ES-I3 (cell line): ENCODE data around the gene PAPPA.

Source experiments
- H3K36me3 ChIP-seq: 2 replicates; pipeline ENCODE4 v1.6.1; 2013; ENCODE audit warnings: mild to moderate bottlenecking, low read length, control low read depth, moderate library complexity; ENCODE audit not compliant: insufficient read depth
- H3K4me1 ChIP-seq: 2 replicates; pipeline ENCODE4 v1.6.1; 2013; ENCODE audit warnings: mild to moderate bottlenecking, control low read depth, low read length; ENCODE audit not compliant: insufficient read depth
- H3K9ac ChIP-seq: 2 replicates; pipeline ENCODE4 v1.6.1; 2013; ENCODE audit warnings: low read depth, mild to moderate bottlenecking, low read length, moderate library complexity
- H3K9me3 ChIP-seq: 2 replicates; pipeline ENCODE4 v1.6.1; 2013; ENCODE audit warnings: mild to moderate bottlenecking, low read length, moderate library complexity; ENCODE audit not compliant: control insufficient read depth, insufficient read depth

Gene PAPPA

DNA sequence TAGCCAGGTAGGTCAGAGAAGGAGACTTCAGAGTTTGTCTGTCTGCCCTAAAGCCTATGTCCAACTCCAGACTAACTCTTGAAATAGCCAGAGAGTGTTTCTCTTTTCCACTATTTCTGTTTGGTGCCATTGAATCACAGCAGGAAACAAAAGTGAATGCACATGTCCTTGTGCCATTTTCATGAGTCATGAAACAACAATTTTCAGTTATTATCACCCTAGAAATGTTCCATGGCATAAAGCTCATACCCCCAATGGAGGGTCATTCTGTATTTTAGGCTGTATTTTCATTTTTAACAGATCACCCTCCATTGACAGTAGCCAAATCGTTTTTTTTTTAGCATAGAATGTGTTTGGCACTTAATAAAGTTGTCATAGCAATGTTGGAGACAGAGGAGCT, 124.7 kb downstream of the PAPPA start:
- no peaks in the 10 kb centered on the region for H3K9me3 ChIP-seq
- no peak overlapping the region for H3K9ac ChIP-seq
- H3K4me1 ChIP-seq = peaks cover 62% of the 10 kb centered on the region
- H3K36me3 ChIP-seq = no peaks in the 10 kb centered on the region

DNA sequence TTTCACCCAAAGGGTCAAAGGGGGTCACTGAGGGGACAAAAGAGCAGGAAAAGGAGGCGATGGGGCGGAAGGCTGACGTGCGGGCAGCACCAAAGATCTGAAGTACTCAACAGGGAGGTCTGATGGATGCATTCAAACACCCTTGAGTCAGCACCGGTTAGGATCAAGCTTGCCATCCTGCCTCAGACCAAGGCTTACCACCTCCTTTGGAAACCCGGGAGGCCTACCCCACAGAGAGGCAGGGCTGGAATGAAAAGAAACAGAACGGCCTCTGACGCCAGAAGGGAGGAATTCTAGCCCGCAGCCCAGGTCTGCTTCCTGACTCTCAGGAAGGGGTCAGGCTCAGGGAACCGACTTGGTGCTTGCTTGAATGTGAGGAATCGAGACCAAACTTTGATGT, 125.6 kb downstream of the PAPPA start:
- Histone ChIP-seq H3K4me1 (peaks cover 69% of the 10 kb centered on the region), H3K9ac (no peak overlapping the region), H3K36me3 (no peaks in the 10 kb centered on the region), H3K9me3 (no peaks in the 10 kb centered on the region)

- Histone ChIP-seq H3K36me3 (no peaks in the 10 kb centered on the region), H3K9ac (no peak overlapping the region), H3K4me1 (peaks cover 75% of the 10 kb centered on the region), H3K9me3 (no peaks in the 10 kb centered on the region)
Observed at GRCh38 chr9:116280529-116280928, 126.9 kb downstream of the PAPPA start.

DNA sequence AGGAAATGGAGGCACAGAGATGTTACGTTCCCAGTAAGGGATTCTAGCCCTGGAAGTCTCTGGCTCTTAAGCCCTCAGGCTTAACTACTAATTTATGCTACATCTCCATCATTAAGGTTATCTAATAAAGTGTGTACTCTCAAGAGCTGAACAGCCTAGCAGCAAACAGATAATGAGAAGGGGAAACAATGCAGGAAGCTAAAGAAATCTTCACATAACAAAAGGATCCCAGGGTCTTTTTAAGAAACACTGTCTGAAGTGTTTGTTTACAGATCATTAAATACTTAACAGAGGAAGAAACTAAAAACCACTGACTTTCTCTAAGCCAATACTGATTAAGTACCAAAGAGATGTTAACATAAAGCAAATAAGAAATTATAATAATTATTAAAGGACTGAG, 129.0 kb downstream of the PAPPA start:
- no peak overlapping the region for H3K9ac ChIP-seq
- peaks cover 68% of the 10 kb centered on the region for H3K4me1 ChIP-seq
- H3K36me3 ChIP-seq = no peaks in the 10 kb centered on the region
- H3K9me3 ChIP-seq = no peaks in the 10 kb centered on the region

DNA sequence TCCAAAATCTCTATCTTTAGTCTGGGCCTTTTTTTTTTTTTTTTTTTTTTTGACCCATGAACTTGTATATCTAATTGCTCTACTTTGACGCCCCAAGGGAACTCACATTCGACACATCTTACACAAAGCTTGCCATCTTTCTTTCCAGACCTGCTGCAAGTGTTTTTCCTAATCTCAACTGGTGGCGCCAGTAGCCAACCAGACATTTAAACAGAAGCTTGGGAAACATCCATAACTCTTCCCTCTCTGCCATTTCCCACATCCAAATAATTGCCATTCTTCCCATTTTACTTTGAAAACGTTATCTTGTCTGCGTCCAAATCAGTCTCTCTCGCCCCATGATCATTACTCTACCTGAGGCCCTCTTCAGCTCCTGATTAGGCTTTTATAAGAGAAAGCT, 130.9 kb downstream of the PAPPA start:
- Histone ChIP-seq H3K9me3 (no peaks in the 10 kb centered on the region), H3K4me1 (peaks cover 52% of the 10 kb centered on the region), H3K9ac (no peak overlapping the region), H3K36me3 (no peaks in the 10 kb centered on the region)

DNA sequence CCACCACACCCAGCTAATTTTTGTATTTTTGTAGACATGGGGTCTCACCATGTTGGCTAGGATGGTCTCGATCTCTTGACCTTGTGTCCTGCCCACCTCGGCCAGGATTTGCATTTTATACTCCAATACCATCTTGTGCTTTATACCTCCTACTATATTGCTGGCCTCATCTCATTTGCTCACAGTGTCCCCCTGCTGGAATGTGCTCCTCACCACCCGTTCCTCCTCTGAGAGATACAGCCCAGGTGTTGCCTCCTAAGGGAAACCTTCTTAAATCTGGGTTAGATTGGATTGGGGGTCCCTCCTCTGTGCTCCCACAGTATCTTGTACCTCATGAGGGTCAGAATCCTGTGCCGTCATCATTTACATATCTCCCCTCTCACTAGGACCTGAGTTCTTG, 131.7 kb downstream of the PAPPA start:
- H3K36me3 ChIP-seq = no peaks in the 10 kb centered on the region
- H3K9ac ChIP-seq = no peak overlapping the region
- peaks cover 44% of the 10 kb centered on the region for H3K4me1 ChIP-seq
- no peaks in the 10 kb centered on the region for H3K9me3 ChIP-seq

DNA sequence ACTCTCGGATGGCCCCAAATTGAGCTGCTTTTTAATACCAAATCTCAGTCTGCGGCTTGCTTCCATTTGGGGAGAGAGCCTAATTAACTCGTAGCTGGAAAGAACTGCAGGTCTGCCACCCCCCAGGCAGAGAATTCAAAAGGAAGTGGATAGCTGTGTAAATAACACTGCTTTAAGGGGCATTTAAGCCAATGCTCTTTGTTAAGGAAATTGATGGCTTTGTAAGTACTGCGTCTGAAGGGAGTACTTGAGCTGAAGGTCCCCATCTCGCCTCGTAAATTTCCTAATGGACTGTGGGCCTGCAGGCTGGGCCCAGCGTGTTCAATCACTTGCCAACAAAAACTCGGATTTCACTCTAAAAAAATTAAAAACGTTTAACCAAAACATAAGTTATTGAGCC, 132.7 kb downstream of the PAPPA start:
- no peaks in the 10 kb centered on the region for H3K36me3 ChIP-seq
- H3K4me1 ChIP-seq = peaks cover 35% of the 10 kb centered on the region
- peak overlapping the region; percentile 1; the same call in 1 of the 2 replicates for H3K9ac ChIP-seq
- H3K9me3 ChIP-seq = no peaks in the 10 kb centered on the region

GRCh38 chr9:116287721-116288120, 134.1 kb downstream of the PAPPA start:
- Histone ChIP-seq H3K36me3 (no peaks in the 10 kb centered on the region), H3K9ac (no peak overlapping the region), H3K4me1 (peaks cover 26% of the 10 kb centered on the region), H3K9me3 (no peaks in the 10 kb centered on the region)

GRCh38 chr9:116288658-116289057, 135.1 kb downstream of the PAPPA start:
- no peaks in the 10 kb centered on the region for H3K36me3 ChIP-seq

DNA sequence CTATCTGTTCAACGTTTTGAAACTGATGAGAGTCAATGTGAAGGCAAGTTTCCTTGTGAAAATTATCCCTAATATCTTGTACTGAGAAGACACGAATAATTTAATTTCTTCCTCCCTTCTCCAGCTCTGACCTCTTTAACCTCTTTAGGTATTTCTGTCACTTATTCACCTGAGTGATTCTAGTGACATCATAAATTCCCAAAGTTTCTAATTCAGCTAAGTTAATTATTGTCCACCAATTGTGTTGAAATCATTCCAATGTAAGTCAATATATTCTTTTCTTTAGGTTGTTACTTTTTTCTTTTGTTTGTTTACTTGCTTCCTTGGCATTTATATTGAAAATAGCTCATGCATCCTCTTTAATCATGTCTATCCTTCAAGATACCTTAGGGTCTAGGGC, 143.8 kb downstream of the PAPPA start:
- H3K9me3 ChIP-seq = no peaks in the 10 kb centered on the region
- H3K36me3 ChIP-seq = no peaks in the 10 kb centered on the region
- H3K4me1 ChIP-seq = peaks cover 2% of the 10 kb centered on the region; the same call in 1 of the 2 replicates
- no peak overlapping the region for H3K9ac ChIP-seq

More at GRCh38 chr9:116288658-116289057, 135.1 kb downstream of the PAPPA start:
- Histone ChIP-seq H3K4me1 (peaks cover 18% of the 10 kb centered on the region), H3K9me3 (no peaks in the 10 kb centered on the region), H3K9ac (no peak overlapping the region)

- H3K4me1 ChIP-seq = peaks cover 6% of the 10 kb centered on the region
Observed at GRCh38 chr9:116298249-116298648, 144.7 kb downstream of the PAPPA start.

GRCh38 chr9:116298878-116299391, 145.3 kb downstream of the PAPPA start:
- Histone ChIP-seq H3K36me3 (no peaks in the 10 kb centered on the region), H3K4me1 (peaks cover 13% of the 10 kb centered on the region), H3K9me3 (no peaks in the 10 kb centered on the region), H3K9ac (no peak overlapping the region)

More at GRCh38 chr9:116298249-116298648, 144.7 kb downstream of the PAPPA start:
- Histone ChIP-seq H3K9me3 (no peaks in the 10 kb centered on the region), H3K36me3 (no peaks in the 10 kb centered on the region), H3K9ac (no peak overlapping the region)

DNA sequence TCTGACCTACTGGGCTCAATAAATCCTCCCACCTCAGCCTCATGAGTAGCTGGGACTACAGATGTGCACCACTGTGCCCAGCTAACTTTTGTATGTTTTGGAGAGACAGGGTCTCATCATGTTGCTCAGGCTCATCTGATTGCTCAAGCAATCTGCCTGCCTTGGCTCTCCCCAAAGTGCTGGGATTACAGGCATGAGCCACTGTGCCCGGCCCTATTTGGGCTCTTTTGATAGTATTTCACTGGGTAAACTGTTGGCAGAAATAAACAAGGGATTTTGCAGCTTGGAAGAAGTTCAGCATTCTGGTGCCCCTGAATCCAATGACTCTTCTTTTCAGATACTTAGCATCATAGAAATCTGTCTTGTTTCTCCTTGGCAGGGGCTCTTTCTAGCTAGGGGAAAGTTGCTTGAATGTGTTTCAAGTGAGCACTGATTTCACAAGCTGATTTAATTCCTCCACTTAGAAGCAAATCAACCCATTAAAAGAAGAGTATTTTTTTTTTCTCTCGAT, 146.8 kb downstream of the PAPPA start:
- H3K9me3 ChIP-seq = no peaks in the 10 kb centered on the region
- H3K9ac ChIP-seq = no peak overlapping the region

GRCh38 chr9:116303270-116303669, 149.7 kb downstream of the PAPPA start:
- Histone ChIP-seq H3K9ac (no peak overlapping the region), H3K9me3 (no peaks in the 10 kb centered on the region), H3K36me3 (no peaks in the 10 kb centered on the region)

More for the DNA sequence above, 146.8 kb downstream of the PAPPA start:
- Histone ChIP-seq H3K4me1 (peaks cover 21% of the 10 kb centered on the region), H3K36me3 (no peaks in the 10 kb centered on the region)

GRCh38 chr9:116303886-116304538, 150.4 kb downstream of the PAPPA start:
- Histone ChIP-seq H3K36me3 (no peaks in the 10 kb centered on the region), H3K4me1 (peaks cover 35% of the 10 kb centered on the region), H3K9ac (no peak overlapping the region), H3K9me3 (no peaks in the 10 kb centered on the region)

More at GRCh38 chr9:116303270-116303669, 149.7 kb downstream of the PAPPA start:
- peaks cover 35% of the 10 kb centered on the region for H3K4me1 ChIP-seq
